22Rv1 (cell line): ENCODE measurements around the gene RAC2.

Source experiments
- ZFX ChIP-seq: fragments of 450-650 bp; IDR thresholded peaks from 2 replicates; pipeline ENCODE4 v1.6.1; 2017; ENCODE audit warnings: antibody characterized with exemption, borderline replicate concordance
- TF ChIP-seq, protein P1 (sequence below): fragments of 450-650 bp; IDR thresholded peaks from 2 replicates; pipeline ENCODE4 v1.5.1; 2017; ENCODE audit warnings: mild to moderate bottlenecking

DNA sequence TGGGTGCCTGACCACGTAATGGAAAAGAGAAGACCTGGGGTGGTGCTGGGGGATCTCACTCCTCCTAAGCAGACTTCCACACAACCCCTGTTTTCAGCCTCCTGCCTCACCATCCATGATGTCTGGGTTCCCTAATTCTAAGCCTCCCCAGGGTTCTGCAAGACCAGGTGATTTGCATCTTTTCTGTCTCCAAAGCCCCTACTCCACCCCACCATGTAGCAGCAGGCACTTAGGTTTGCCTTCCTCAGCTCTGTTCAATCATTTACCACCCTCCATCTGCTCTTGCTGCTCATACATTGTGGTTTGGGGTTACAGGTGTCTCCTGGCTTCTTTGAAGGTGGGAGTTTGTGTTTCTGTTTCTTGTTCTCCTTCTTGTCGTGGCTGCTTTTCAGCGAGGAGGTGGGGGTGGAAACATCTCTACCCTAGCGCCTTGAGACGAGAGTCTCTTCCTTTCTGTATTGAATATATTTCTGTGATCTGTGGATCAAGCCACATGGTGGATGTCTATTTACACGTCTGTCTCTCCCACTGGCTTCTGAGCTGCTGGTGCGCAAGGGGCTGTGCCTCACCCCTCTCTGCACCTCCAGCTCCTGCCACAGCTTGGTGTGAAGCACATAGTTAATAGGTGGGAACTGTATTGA lies 25.2 kb downstream of the RAC2 start:
- TF ChIP-seq, protein P1, sequence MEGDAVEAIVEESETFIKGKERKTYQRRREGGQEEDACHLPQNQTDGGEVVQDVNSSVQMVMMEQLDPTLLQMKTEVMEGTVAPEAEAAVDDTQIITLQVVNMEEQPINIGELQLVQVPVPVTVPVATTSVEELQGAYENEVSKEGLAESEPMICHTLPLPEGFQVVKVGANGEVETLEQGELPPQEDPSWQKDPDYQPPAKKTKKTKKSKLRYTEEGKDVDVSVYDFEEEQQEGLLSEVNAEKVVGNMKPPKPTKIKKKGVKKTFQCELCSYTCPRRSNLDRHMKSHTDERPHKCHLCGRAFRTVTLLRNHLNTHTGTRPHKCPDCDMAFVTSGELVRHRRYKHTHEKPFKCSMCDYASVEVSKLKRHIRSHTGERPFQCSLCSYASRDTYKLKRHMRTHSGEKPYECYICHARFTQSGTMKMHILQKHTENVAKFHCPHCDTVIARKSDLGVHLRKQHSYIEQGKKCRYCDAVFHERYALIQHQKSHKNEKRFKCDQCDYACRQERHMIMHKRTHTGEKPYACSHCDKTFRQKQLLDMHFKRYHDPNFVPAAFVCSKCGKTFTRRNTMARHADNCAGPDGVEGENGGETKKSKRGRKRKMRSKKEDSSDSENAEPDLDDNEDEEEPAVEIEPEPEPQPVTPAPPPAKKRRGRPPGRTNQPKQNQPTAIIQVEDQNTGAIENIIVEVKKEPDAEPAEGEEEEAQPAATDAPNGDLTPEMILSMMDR = no peak
- TF ChIP-seq ZFX = no peak
